ENCODE measurements around the gene ZRANB3.

The ZRANB3 gene

GRCh38 chr2:135182190-135182589, 348.8 kb downstream of the ZRANB3 start:
- DNase-seq (ENCODE audit: low read depth in 3 of 3, low spot score in 1 of 3): no peak

GRCh38 chr2:135179689-135180088, 351.3 kb downstream of the ZRANB3 start:
- no peak for DNase-seq (ENCODE audit: low read depth in 3 of 3, low spot score in 1 of 3)

DNA sequence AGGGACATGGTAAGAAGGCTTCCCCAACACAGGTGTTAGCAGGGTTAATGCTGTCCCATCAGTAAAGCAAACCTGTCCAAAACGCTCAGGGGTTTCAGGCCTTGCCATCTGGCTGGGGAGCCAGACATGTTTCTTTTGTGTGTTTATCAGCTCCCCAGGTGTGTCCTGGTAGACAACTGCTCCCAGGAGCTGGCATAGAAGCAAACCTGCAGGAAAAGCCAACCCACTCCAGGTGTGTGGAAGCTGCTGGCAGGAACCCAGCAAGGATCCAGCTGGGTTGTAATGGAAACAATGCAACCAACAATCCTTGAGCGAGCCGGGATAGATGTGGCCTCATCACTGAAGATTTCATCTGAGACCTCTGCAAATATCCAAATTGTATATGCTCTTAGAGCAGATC, 355.8 kb downstream of the ZRANB3 start:
- DNase-seq (ENCODE audit: low read depth in 3 of 3, low spot score in 1 of 3): no peak

DNA sequence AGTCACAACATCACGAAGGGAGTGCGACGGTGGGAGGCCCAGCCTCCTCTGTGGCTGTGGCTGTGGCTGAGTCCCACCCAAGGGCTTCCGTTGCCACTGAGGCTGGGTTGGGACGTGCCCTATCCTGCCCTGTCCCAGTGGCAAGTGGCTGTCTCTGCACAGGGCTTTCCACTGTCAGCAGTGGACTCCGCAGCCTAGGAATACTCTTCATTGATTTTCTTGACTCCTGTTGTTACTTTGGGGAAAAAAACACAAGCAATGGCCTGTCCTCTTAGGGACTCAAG, 356.3 kb downstream of the ZRANB3 start:
- no peak for DNase-seq (ENCODE audit: low read depth in 3 of 3, low spot score in 1 of 3)

GRCh38 chr2:135174049-135174809, 356.8 kb downstream of the ZRANB3 start:
- no peak for DNase-seq (ENCODE audit: low read depth in 3 of 3, low spot score in 1 of 3)

GRCh38 chr2:135169900-135170753, 360.9 kb downstream of the ZRANB3 start:
- DNase-seq (ENCODE audit: low read depth in 3 of 3, low spot score in 1 of 3): no peak

- DNase-seq (ENCODE audit: low read depth in 3 of 3, low spot score in 1 of 3): no peak
Observed at GRCh38 chr2:135168204-135168856, 362.7 kb downstream of the ZRANB3 start.

- DNase-seq (ENCODE audit: low read depth in 3 of 3, low spot score in 1 of 3): no peak
Observed at GRCh38 chr2:135167273-135167672, 363.7 kb downstream of the ZRANB3 start.

DNA sequence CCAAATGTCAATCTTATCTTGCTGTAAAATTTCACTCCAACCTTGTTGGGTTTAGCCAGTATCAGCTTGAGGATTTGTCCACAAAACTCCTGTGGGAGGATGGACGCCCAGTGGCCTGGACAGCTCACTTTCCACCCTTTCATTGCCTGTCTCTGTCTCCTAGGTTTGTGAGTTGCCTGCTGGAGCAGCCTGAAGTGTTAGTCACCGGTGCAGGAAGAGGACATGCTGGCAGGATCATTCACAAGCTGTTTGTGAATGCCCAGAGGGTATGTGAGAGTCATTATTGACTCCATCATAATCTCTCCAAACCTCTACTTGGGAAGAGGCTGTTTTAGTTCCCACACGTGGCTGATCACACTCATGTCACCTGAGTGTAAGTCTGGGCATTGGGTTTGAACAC, 366.6 kb downstream of the ZRANB3 start:
- DNase-seq (ENCODE audit: low read depth in 3 of 3, low spot score in 1 of 3): no peak

- DNase-seq (ENCODE audit: low read depth in 3 of 3, low spot score in 1 of 3): no peak
Observed at GRCh38 chr2:135163901-135164300, 367.1 kb downstream of the ZRANB3 start.

DNA sequence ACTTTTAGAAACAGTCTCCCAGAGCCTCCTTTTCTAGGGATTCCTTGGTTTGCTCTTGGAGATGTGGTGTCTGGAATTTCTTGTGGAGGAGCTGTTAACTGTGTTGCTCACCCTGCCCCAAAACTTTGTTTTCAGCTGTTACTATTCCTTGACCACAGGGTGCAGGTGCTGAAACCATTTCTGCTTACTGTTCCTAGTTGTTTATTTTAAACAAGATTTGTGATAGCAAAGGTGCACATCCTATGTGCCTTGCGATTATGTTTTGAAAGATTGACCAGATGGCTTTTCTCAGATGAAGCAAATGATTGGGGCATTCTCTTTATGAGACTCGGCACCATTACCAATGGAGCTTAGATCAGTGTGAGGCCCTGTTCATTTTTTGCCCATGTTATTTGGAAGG, 367.7 kb downstream of the ZRANB3 start:
- DNase-seq (ENCODE audit: low read depth in 3 of 3, low spot score in 1 of 3): no peak

- DNase-seq (ENCODE audit: low read depth in 3 of 3, low spot score in 1 of 3): no peak
Observed at GRCh38 chr2:135162786-135163185, 368.2 kb downstream of the ZRANB3 start.

DNA sequence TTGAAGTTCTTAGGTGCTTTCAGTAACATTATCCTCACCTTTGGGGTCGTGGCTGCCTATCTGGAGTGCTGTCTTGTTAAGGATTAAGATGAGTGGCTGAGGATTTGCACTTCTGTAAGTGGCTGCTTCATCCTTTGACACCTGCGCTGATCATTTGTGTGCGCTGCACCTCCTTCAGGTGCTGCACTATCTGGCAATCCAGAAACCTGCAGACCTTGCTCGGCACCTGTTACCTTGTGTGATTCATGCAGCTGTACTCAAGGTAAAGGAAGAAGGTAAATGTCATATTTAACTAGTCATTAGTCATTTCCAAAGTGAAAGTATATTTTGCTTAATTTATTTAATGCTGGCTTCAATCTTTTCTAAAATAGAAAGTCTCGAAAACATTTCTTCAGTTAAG, 368.6 kb downstream of the ZRANB3 start:
- DNase-seq (ENCODE audit: low read depth in 3 of 3, low spot score in 1 of 3): no peak

DNA sequence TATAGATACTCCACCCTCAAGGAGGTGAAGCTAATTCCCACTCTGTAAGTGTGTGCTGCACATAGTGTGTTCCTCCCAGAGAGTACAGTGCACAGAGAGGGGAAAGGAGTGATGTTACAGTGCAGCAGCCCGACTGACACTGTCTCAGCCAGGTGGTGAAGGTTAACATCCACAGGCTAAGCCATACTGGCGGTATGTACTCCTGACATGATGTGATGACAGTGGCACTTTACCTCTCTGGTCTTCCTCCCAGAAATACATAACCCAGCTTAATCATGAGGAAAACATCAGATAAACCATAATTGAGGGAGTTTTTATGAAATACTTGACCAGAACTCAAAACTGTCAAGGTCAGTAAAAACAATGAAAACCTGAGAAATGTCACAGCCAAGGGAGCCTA, 371.8 kb downstream of the ZRANB3 start:
- DNase-seq (ENCODE audit: low read depth in 3 of 3, low spot score in 1 of 3): no peak

DNA sequence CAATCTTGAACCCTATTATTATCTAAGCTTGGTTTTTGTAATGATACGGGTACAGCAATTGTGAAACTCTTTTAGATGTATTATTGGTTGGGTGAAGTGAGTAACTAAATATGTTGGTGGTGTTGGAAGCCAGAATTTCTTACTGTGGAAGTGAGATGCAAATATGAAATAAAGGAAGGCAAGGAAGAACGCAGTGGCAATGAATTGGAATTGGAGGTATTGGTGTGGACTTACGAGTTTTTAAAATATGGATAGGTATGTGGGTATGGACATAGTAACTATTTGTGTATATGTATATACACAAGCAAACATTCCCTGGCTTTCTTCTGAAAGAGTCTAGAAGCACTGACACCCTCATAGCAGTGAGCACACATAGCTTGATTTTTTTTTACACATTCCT, 373.2 kb downstream of the ZRANB3 start:
- no peak for DNase-seq (ENCODE audit: low read depth in 3 of 3, low spot score in 1 of 3)

- DNase-seq (ENCODE audit: low read depth in 3 of 3, low spot score in 1 of 3): no peak
Observed at GRCh38 chr2:135154962-135155361, 376.1 kb downstream of the ZRANB3 start.

- no peak for DNase-seq (ENCODE audit: low read depth in 3 of 3, low spot score in 1 of 3)
Observed at GRCh38 chr2:135152361-135152760, 378.7 kb downstream of the ZRANB3 start.

GRCh38 chr2:135151615-135152014, 379.4 kb downstream of the ZRANB3 start:
- DNase-seq (ENCODE audit: low read depth in 3 of 3, low spot score in 1 of 3): no peak

DNA sequence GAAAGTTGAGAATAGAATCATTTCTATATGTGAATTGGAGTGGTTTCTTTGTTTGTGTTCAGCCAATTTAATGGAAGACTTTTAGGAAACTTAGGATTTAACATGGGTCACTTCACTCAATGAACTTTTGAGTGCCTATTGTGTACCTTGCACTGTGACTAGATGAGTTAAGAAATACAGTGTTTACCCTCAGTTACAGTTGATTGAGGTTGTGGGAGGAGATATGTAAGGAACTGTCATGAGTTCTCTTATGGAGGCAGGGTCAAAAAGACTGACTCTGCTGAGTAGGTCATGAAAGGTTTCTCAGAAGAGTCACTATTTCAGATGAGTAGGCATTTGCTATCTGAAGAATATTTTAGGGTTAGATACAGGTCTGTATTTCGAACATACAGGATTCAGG, 380.3 kb downstream of the ZRANB3 start:
- no peak for DNase-seq (ENCODE audit: low read depth in 3 of 3, low spot score in 1 of 3)

DNA sequence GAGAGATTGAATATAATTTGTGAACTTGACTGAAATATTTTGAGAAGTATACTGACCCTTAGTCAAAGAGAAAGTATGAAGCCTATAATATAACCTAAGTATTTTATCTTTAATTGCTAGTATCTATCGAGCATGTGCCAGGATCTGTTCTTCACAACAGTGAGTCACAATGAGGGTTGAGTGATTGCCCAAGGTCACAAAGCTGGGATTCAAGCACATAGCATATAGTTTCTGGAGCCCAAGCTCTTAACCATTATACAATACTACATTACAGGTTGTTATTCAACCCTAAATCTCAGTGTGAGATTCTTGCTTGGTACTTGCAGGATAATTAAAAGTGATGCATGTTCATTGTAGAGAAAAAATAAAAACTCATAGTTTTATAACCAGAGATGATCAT, 381.8 kb downstream of the ZRANB3 start:
- DNase-seq (ENCODE audit: low read depth in 3 of 3, low spot score in 1 of 3): no peak

- no peak for DNase-seq (ENCODE audit: low read depth in 3 of 3, low spot score in 1 of 3)
Observed at GRCh38 chr2:135144343-135144742, 386.7 kb downstream of the ZRANB3 start.

- DNase-seq (ENCODE audit: low read depth in 3 of 3, low spot score in 1 of 3): no peak
Observed at GRCh38 chr2:135142323-135142722, 388.7 kb downstream of the ZRANB3 start.
